HEK293T (cell line): ENCODE measurements around the gene LZTR1.
"Not testable (repeated sequence)": the region's sequence is repeated elsewhere in the genome, so short reads cannot be mapped to it uniquely, and the experiment has no call there.

Source experiments
- ARNT ChIP-seq: fragments of 450-650 bp; IDR thresholded peaks from 2 replicates; pipeline ENCODE4 v1.6.1; 2017; ENCODE audit warnings: mild to moderate bottlenecking
- BHLHE40 ChIP-seq: fragments of 450-650 bp; IDR thresholded peaks from 2 replicates; pipeline ENCODE4 v1.6.1; 2016; ENCODE audit warnings: mild to moderate bottlenecking, moderate library complexity, borderline replicate concordance
- SP1 ChIP-seq: fragments of 450-650 bp; IDR thresholded peaks from 2 replicates; pipeline ENCODE4 v1.6.1; 2017

DNA sequence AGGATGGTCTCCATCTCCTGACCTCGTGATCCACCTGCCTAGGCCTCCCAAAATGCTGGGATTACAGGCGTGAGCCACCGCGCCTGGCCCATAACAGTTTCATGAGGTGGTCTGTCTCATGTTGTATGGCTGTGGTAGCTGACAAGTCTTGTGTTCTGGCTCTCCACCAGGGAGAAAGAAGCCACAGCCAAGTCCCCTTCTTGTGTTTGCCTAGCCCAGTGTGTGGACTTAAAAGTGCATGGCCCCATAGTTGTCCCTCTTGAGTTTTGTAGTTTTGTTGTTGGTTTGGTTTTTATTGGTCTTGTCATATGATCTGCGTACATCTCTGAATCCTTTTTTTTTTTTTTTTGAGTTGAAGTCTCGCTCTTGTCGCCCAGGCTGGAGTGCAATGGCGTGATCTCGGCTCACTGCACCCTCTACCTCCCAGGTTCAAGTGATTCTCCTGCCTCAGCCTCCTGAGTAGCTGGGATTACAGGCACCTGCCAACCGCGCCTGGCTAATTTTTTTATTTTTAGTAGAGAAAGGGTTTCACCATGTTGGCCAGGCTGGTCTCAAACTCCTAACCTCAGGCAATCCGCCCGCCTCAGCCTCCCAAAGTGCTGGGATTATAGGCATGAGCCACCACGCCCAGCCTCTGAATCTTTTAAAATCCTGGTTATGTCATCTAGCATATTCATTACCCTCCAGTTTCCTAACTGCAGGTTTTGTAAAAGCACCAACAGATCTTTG, 42.5 kb upstream of the LZTR1 start:
- not testable (repeated sequence) for TF ChIP-seq BHLHE40, ARNT, SP1
